Nephron (organoid): ENCODE data around the gene SPTLC3.

Experiments
- H3K27ac Mint-ChIP-seq, 3 experiments: 2 replicates each; pipeline ENCODE4 v1.8.0; 2020; ENCODE audit warnings: mixed read lengths in 3 of 3, mild to moderate bottlenecking in 2 of 3, moderate library complexity in 1 of 3
- H3K27me3 Mint-ChIP-seq: 2 replicates; pipeline ENCODE4 v1.8.0; 2021; ENCODE audit warnings: low read depth, mild to moderate bottlenecking, moderate library complexity, mixed read lengths
- H3K36me3 Mint-ChIP-seq: 2 replicates; pipeline ENCODE4 v1.8.0; 2020; ENCODE audit warnings: low read depth, mixed read lengths
- H3K4me1 Mint-ChIP-seq: 2 replicates; pipeline ENCODE4 v1.8.0; 2020; ENCODE audit warnings: mixed read lengths
- H3K4me3 Mint-ChIP-seq, 3 experiments: 2 replicates each; pipeline ENCODE4 v1.8.0; 2020; ENCODE audit warnings: mild to moderate bottlenecking in 3 of 3, mixed read lengths in 3 of 3, moderate library complexity in 2 of 3
- H3K9me3 Mint-ChIP-seq: 2 replicates; pipeline ENCODE4 v1.8.0; 2020; ENCODE audit warnings: mixed read lengths
- TF ChIP-seq, protein P1 (sequence below), 3 experiments: fragments of 200-600 bp; sonication (generic); IDR thresholded peaks; one replicate each; pipeline ENCODE4 v1.5.0; 2021; ENCODE audit warnings: antibody characterized with exemption in 3 of 3; ENCODE audit not compliant: unreplicated experiment in 3 of 3

SPTLC3 gene

DNA sequence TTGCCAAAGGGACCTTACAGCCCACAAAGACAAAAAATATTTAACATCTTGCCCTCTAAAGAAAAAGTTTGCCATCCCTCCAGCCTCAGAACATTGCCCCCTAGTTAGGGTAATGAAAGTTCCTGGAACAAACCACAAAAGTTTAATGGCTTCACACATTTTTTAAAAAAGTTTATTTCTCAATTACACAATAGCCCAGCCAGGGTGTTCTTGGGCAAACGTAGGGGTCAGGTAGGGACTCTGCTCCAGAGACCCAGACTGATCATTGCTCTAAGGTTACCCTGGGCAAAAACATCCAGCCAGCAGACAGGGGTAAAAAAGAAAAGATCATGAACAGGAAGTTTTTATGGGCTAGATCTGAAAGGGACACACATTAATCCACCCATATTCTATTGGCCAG is 207.8 kb downstream of the SPTLC3 start:
- no peaks in the 10 kb centered on the region for H3K36me3 Mint-ChIP-seq
- H3K4me3 Mint-ChIP-seq: no peak overlapping the region
- peaks cover 68% of the 10 kb centered on the region for H3K27me3 Mint-ChIP-seq
- peaks cover 7% of the 10 kb centered on the region for H3K4me1 Mint-ChIP-seq
- no peak overlapping the region for H3K27ac Mint-ChIP-seq
- TF ChIP-seq, protein P1, sequence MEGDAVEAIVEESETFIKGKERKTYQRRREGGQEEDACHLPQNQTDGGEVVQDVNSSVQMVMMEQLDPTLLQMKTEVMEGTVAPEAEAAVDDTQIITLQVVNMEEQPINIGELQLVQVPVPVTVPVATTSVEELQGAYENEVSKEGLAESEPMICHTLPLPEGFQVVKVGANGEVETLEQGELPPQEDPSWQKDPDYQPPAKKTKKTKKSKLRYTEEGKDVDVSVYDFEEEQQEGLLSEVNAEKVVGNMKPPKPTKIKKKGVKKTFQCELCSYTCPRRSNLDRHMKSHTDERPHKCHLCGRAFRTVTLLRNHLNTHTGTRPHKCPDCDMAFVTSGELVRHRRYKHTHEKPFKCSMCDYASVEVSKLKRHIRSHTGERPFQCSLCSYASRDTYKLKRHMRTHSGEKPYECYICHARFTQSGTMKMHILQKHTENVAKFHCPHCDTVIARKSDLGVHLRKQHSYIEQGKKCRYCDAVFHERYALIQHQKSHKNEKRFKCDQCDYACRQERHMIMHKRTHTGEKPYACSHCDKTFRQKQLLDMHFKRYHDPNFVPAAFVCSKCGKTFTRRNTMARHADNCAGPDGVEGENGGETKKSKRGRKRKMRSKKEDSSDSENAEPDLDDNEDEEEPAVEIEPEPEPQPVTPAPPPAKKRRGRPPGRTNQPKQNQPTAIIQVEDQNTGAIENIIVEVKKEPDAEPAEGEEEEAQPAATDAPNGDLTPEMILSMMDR (IDR thresholded peaks at IDR 0.05; ENCODE audit: unreplicated experiment in 3 of 3): no peak
- no peaks in the 10 kb centered on the region for H3K9me3 Mint-ChIP-seq
